KMS-11 (cell line): ENCODE measurements around the gene NTNG2.

ENCODE experiments used
- H2AFZ ChIP-seq: fragments of 200-600 bp; sonication (generic); 2 replicates; pipeline ENCODE4 v1.6.1; 2016; ENCODE audit warnings: antibody characterized with exemption, mixed run types, low read depth
- H3K27ac ChIP-seq: fragments of 200-600 bp; sonication (generic); 2 replicates; pipeline ENCODE4 v1.6.1; 2016; ENCODE audit warnings: mild to moderate bottlenecking, mixed run types
- H3K27me3 ChIP-seq: fragments of 200-600 bp; sonication (generic); 2 replicates; pipeline ENCODE4 v1.6.1; 2017; ENCODE audit warnings: mild to moderate bottlenecking, low read depth, mixed run types, moderate library complexity; ENCODE audit not compliant: insufficient read depth
- H3K36me3 ChIP-seq: fragments of 200-600 bp; sonication (generic); 2 replicates; pipeline ENCODE4 v1.6.1; 2017; ENCODE audit warnings: mild to moderate bottlenecking, mixed run types; ENCODE audit not compliant: insufficient read depth
- H3K4me1 ChIP-seq: fragments of 200-600 bp; sonication (generic); 2 replicates; pipeline ENCODE4 v1.6.1; 2016; ENCODE audit warnings: mild to moderate bottlenecking, low read depth, mixed run types; ENCODE audit not compliant: poor library complexity, severe bottlenecking
- H3K4me2 ChIP-seq: fragments of 200-600 bp; sonication (generic); 2 replicates; pipeline ENCODE4 v1.7.0; 2016; ENCODE audit warnings: mild to moderate bottlenecking, mixed run types
- H3K4me3 ChIP-seq: fragments of 200-600 bp; sonication (generic); IDR thresholded peaks from 2 replicates; pipeline ENCODE4 v1.6.1; 2017; ENCODE audit warnings: low read depth, low read length, mixed read lengths; ENCODE audit not compliant: insufficient read depth
- H3K79me2 ChIP-seq: fragments of 200-600 bp; sonication (generic); 2 replicates; pipeline ENCODE4 v1.6.1; 2016; ENCODE audit warnings: low read depth, mixed run types; ENCODE audit not compliant: insufficient read depth
- H3K9ac ChIP-seq: fragments of 200-600 bp; sonication (generic); 2 replicates; pipeline ENCODE4 v1.6.1; 2016; ENCODE audit warnings: mild to moderate bottlenecking, mixed run types
- H4K20me1 ChIP-seq: fragments of 200-600 bp; sonication (generic); 2 replicates; pipeline ENCODE4 v1.6.1; 2016; ENCODE audit warnings: mild to moderate bottlenecking, mixed run types; ENCODE audit not compliant: insufficient read depth
- CTCF ChIP-seq: fragments of 200-600 bp; sonication (generic); conservative IDR thresholded peaks from 2 replicates; pipeline ENCODE4 v1.6.1; 2017; ENCODE audit warnings: low read depth, mild to moderate bottlenecking, antibody characterized with exemption, low read length, moderate library complexity, mixed read lengths

Gene NTNG2

GRCh38 chr9:132161743-132162184 is at the start of gene NTNG2:
TSS of gene NTNG2 (plus strand) at chr9:132162058. CDS start at chr9:132166832, 4,774 bp downstream.
- Histone ChIP-seq H3K79me2 (no peaks in the 10 kb centered on the region), H3K36me3 (no peaks in the 10 kb centered on the region), H3K4me2 (peak within 1 kb of the TSS; percentile 63), H3K9ac (no peak within 1 kb of the TSS), H3K4me1 (no peaks in the 10 kb centered on the region), H3K4me3 (no peak within 1 kb of the TSS), H3K27ac (no peak within 1 kb of the TSS), H3K27me3 (peaks cover 96% of the 10 kb centered on the region), H4K20me1 (no peaks in the 10 kb centered on the region), H2AFZ (peak within 1 kb of the TSS; percentile 82)
- no peak for TF ChIP-seq CTCF

- Histone ChIP-seq H3K4me3 (no peak overlapping the region), H3K27ac (no peak overlapping the region), H4K20me1 (no peaks in the 10 kb centered on the region), H3K79me2 (no peaks in the 10 kb centered on the region), H3K27me3 (peaks cover 78% of the 10 kb centered on the region), H3K36me3 (no peaks in the 10 kb centered on the region), H3K4me2 (no peak overlapping the region), H3K4me1 (no peaks in the 10 kb centered on the region), H2AFZ (no peak overlapping the region), H3K9ac (no peak overlapping the region)
- no peak for TF ChIP-seq CTCF
These were observed 47.7 kb upstream of the NTNG2 start for GRCh38 chr9:132114102-132114707.

- Histone ChIP-seq H3K4me3 (no peak overlapping the region), H3K79me2 (no peaks in the 10 kb centered on the region), H3K27me3 (peaks cover 60% of the 10 kb centered on the region), H3K27ac (no peak overlapping the region), H3K4me2 (no peak overlapping the region), H3K4me1 (no peaks in the 10 kb centered on the region), H4K20me1 (no peaks in the 10 kb centered on the region), H3K9ac (no peak overlapping the region), H2AFZ (no peak overlapping the region), H3K36me3 (no peaks in the 10 kb centered on the region)
- no peak for TF ChIP-seq CTCF
These were observed 45.3 kb upstream of the NTNG2 start for GRCh38 chr9:132116583-132116982.

GRCh38 chr9:132117694-132118093 is 44.2 kb upstream of the NTNG2 start:
- Histone ChIP-seq H3K79me2 (no peaks in the 10 kb centered on the region), H3K4me3 (no peak overlapping the region), H3K27ac (no peak overlapping the region), H3K4me2 (no peak overlapping the region), H3K27me3 (peaks cover 59% of the 10 kb centered on the region), H2AFZ (no peak overlapping the region), H4K20me1 (no peaks in the 10 kb centered on the region), H3K36me3 (no peaks in the 10 kb centered on the region), H3K9ac (no peak overlapping the region), H3K4me1 (no peaks in the 10 kb centered on the region)
- TF ChIP-seq CTCF = no peak
